NCI-H2227 (cell line): ENCODE measurements around the gene DUSP18.
"Not testable (repeated sequence)": the region's sequence is repeated elsewhere in the genome, so short reads cannot be mapped to it uniquely, and the experiment has no call there.

Experiments
- DNase-seq: peaks from one replicate; lab custom pipeline; 2025; ENCODE audit not compliant: unreplicated experiment; lab: John Stamatoyannopoulos, UW

Gene DUSP18

GRCh38 chr22:30667494-30668385 lies at the start of gene DUSP18:
Gene DUSP18 (minus strand): TSS chr22:30667875. CDS start chr22:30664003, 3,872 bp downstream.
- DNase-seq: peak; percentile 93

- no peak for DNase-seq
Measured at GRCh38 chr22:30714062-30714461, 46.4 kb upstream of the DUSP18 start.

- DNase-seq: no peak
Measured at GRCh38 chr22:30712094-30712493, 44.4 kb upstream of the DUSP18 start.

GRCh38 chr22:30709980-30710379 lies 42.3 kb upstream of the DUSP18 start:
- not testable (repeated sequence) for DNase-seq

- DNase-seq: no peak
Measured at GRCh38 chr22:30705710-30706651, 38.3 kb upstream of the DUSP18 start.

- DNase-seq: no peak
Measured at GRCh38 chr22:30704978-30705377, 37.3 kb upstream of the DUSP18 start.

GRCh38 chr22:30702856-30703255 lies 35.2 kb upstream of the DUSP18 start:
- no peak for DNase-seq

GRCh38 chr22:30701872-30702271 lies 34.2 kb upstream of the DUSP18 start:
- DNase-seq: no peak

- no peak for DNase-seq
Measured at GRCh38 chr22:30697975-30698374, 30.3 kb upstream of the DUSP18 start.

GRCh38 chr22:30695871-30696655 lies 28.4 kb upstream of the DUSP18 start:
- DNase-seq: no peak

- DNase-seq: no peak
Measured at GRCh38 chr22:30695351-30695851, 27.7 kb upstream of the DUSP18 start.

GRCh38 chr22:30694640-30695350 lies 27.1 kb upstream of the DUSP18 start, which contains the start of gene OSBP2:
Gene OSBP2 (plus strand): TSS chr22:30694874. CDS start chr22:30694910, 36 bp downstream.
- DNase-seq: peak; percentile 68

GRCh38 chr22:30694171-30694639 lies 26.5 kb upstream of the DUSP18 start:
- DNase-seq: peak; percentile 64

- DNase-seq: no peak
Measured at GRCh38 chr22:30691204-30691603, 23.5 kb upstream of the DUSP18 start.

- DNase-seq: no peak
Measured at GRCh38 chr22:30689622-30690021, 21.9 kb upstream of the DUSP18 start.

- DNase-seq: no peak
Measured at GRCh38 chr22:30687358-30687757, 19.7 kb upstream of the DUSP18 start.

- no peak for DNase-seq
Measured at GRCh38 chr22:30685178-30685577, 17.5 kb upstream of the DUSP18 start.

- DNase-seq: no peak
Measured at GRCh38 chr22:30681831-30682230, 14.2 kb upstream of the DUSP18 start.

GRCh38 chr22:30680991-30681770 lies 13.5 kb upstream of the DUSP18 start:
- DNase-seq: no peak
